Superior temporal gyrus (tissue), 1 donor: ENCODE data around the gene PDCD2L.
"Not testable (repeated sequence)": the region's sequence is repeated elsewhere in the genome, so short reads cannot be mapped to it uniquely, and the experiment has no call there.

ENCODE experiments used
- DNase-seq: peaks from one replicate; pipeline ENCODE4 v3.0.0-alpha.2; 2016; ENCODE audit errors: extremely low spot score

The PDCD2L gene

DNA sequence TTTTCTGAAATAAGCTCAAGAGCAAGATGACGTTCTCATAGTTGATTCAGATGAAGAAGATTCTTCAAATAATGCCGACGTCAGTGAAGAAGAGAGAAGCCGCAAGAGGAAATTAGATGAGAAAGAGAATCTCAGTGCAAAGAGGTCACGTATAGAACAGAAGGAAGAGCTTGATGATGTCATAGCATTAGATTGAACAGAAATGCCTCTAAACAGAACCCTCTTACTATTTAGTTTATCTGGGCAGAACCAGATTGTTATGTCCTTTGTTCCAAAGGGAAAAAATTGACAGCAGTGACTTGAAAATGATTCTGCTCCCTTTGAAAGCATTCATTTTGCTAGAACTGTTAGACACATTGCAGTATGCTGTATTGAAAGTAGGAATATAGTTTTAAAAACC is 64.8 kb downstream of the PDCD2L start:
- DNase-seq, result not testable (repeated sequence)

DNA sequence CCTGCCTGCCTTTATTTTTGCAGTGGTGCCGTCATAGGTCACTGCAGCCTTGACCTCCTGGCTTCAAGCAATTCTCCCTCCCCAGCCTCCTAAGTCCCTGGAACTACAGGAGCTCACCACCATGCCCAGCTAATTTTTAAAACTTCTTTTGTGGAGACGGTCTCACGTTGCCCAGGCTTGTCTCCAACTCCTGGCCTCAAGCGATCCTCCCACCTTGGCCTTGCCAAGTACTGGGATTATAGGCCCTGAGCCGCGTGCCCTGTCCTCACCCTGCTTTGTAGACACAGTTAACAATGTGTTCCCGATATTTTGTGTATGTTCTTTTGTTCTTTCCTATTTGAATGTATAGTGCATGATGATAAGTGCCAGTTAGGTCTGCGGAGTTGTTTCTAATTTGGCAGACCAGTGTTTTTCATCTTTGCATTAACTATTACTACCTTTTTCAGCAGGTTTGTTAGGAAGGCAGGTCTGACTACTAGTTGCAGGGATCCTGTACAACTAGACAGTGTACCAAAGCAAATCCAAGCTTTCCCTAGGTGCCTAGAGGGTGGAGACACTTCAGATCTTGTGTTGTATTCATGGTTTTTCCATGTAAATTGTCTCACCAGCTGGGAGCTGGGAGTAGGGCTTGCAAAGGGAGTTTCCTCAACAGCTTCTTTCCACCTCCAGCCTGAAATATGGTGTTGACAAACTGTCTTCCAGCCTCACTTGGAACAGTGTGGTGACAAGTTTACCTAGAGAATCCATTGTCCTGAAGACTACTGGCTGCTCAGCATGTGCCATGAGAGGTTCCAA is 67.9 kb downstream of the PDCD2L start:
- no peak for DNase-seq

- no peak for DNase-seq
Measured at GRCh38 chr19:34474233-34474989, 70.2 kb downstream of the PDCD2L start.

GRCh38 chr19:34475026-34475974 is 71.1 kb downstream of the PDCD2L start:
- DNase-seq, result peak; percentile 40
